ENCODE data around the gene SPIRE1.

The SPIRE1 gene

DNA sequence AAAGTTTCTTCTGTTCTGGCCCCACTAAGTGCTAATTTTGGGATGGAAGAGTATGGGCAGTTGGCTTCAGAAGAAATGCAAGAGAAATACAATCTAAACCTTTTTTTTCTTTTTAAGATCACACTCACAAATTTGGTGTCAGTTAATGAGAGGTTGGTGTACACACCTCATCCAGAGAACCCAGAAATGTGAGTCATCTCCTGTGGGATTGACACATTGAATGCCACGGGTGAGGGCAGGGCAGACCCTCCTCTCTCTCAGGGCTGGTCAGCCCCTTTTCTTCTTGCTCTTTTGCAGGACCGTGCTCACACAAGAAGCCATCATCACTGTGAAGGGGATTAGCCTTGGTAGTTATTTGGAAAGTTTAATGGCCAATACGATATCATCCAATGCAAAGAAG lies 231.0 kb downstream of the SPIRE1 start:
- DNase-seq (ENCODE audit: low read depth, low spot score) = no peak
- in situ Hi-C loops (cut with HindIII; ENCODE audit: low sequenced_read_pairs) = no loop called here
- no peak overlapping the region for H3K4me3 ChIP-seq (ENCODE audit: low read depth, low read length)
- TF ChIP-seq, protein P1, sequence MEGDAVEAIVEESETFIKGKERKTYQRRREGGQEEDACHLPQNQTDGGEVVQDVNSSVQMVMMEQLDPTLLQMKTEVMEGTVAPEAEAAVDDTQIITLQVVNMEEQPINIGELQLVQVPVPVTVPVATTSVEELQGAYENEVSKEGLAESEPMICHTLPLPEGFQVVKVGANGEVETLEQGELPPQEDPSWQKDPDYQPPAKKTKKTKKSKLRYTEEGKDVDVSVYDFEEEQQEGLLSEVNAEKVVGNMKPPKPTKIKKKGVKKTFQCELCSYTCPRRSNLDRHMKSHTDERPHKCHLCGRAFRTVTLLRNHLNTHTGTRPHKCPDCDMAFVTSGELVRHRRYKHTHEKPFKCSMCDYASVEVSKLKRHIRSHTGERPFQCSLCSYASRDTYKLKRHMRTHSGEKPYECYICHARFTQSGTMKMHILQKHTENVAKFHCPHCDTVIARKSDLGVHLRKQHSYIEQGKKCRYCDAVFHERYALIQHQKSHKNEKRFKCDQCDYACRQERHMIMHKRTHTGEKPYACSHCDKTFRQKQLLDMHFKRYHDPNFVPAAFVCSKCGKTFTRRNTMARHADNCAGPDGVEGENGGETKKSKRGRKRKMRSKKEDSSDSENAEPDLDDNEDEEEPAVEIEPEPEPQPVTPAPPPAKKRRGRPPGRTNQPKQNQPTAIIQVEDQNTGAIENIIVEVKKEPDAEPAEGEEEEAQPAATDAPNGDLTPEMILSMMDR (IDR thresholded peaks at IDR 0.05; ENCODE audit: low read depth, low read length) = no peak

DNA sequence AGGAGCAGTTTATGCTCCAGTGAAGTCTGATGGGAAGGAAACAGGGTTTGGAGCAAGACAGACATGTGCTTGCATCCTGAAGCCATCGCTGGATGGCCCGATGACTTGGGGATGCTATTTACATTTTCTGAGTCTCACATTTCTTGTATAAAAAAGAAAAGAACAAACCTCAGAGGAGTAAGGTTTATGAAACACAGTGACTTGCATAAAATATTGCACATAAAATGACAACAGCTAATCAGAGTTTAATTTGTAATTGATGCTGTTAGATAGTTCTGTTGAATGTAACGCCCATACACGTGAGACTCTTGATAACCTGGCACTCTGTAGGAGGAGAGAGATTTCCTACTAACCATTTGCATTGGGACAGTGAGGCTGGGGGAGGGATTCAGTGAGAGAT lies 233.7 kb downstream of the SPIRE1 start:
- TF ChIP-seq, protein P1 (IDR thresholded peaks at IDR 0.05; ENCODE audit: low read depth, low read length) = no peak
- DNase-seq (ENCODE audit: low read depth, low spot score) = no peak
- no peak overlapping the region for H3K4me3 ChIP-seq (ENCODE audit: low read depth, low read length)
- in situ Hi-C loops (cut with HindIII; ENCODE audit: low sequenced_read_pairs) = no loop called here

DNA sequence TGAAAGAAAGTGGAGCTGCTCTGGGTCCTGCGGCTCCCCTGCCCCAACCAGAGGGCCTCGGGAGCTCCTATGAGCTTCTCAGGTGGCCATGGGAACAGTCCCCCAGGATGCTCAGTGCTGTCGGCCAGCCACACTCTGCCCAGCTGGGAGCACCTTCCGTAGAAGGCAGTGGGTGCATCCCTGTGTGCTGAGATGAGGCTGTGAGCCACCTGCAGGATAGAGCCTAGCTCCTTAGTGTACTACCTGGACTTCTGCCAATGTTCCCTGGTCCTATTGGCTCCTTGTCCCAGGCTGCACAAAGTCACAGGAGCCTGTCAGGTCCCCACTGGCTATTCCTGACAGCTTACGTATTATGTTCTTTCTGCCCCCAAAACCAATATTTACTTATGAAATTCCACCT lies 234.1 kb downstream of the SPIRE1 start:
- TF ChIP-seq, protein P1 (IDR thresholded peaks at IDR 0.05; ENCODE audit: low read depth, low read length) = no peak
- DNase-seq (ENCODE audit: low read depth, low spot score) = no peak
- no peak overlapping the region for H3K4me3 ChIP-seq (ENCODE audit: low read depth, low read length)
- in situ Hi-C loops (cut with HindIII; ENCODE audit: low sequenced_read_pairs) = no loop called here

DNA sequence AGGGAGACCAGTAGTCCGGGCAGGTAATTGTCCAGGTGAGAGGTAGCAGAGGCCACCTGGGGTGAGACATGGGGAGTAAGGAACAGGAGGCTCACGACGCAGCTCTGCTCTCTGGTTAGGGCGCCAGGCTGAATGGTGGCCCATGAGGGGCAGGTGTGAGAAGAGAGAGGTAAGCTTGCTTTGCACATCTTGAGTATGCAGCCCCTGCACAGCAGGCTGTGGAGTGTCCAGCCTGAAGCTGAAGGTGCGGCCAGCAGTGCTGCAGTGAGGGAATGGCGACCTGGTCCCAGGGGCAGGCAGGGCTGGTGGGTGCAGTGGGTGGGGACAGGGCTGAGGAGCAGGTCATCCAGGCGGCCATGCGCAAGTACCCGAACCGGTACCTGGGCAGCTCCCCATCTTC lies 234.5 kb downstream of the SPIRE1 start:
- in situ Hi-C loops (cut with HindIII; ENCODE audit: low sequenced_read_pairs) = no loop called here
- no peak overlapping the region for H3K4me3 ChIP-seq (ENCODE audit: low read depth, low read length)
- TF ChIP-seq, protein P1 (IDR thresholded peaks at IDR 0.05; ENCODE audit: low read depth, low read length) = no peak
- DNase-seq (ENCODE audit: low read depth, low spot score) = no peak

DNA sequence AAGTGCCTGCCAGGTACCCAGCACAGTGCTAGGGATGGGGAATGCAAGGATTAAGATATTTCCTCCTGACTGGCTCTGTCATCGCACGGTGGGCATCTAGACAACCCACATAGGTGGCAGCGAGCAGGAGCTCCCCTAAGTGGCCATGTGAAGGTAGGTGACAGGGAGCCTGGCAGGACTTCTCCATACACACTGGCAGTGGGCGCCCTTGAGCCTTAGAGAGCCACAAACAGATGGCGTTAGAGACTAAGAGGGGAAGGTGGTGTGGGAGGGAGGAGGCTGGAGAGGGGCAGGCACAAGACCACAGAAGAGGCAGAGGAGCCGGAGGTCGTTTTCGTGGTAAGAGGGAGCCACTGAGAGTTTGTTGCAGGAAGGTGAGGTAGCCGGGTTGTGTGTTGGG lies 235.0 kb downstream of the SPIRE1 start:
- TF ChIP-seq, protein P1 (IDR thresholded peaks at IDR 0.05; ENCODE audit: low read depth, low read length) = peak; percentile 4
- no peak for DNase-seq (ENCODE audit: low read depth, low spot score)
- H3K4me3 ChIP-seq (ENCODE audit: low read depth, low read length) = no peak overlapping the region
- in situ Hi-C loops (cut with HindIII; ENCODE audit: low sequenced_read_pairs) = no loop called here

DNA sequence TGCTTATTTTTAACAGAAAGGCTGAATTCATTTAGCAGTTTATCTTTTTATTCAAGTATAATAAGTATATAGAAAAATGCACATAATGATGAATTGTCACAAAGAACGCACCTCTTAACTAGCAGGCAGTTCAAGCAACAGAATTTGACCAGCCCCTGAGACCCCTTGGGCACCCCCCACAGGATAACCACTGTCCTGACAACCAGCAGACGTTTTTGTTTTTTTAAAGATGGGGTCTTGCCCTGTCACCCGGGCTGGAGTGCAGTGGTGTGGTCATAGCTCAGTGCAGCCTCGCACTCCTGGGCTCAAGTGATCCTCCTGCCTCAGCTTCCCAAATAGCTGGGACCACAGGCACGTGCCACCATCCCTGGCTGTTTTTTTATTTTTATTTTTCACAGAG lies 236.2 kb downstream of the SPIRE1 start:
- no peak overlapping the region for H3K4me3 ChIP-seq (ENCODE audit: low read depth, low read length)
- DNase-seq (ENCODE audit: low read depth, low spot score) = no peak
- in situ Hi-C loops (cut with HindIII; ENCODE audit: low sequenced_read_pairs) = no loop called here
- TF ChIP-seq, protein P1 (IDR thresholded peaks at IDR 0.05; ENCODE audit: low read depth, low read length) = no peak

Data from astrocyte of the spinal cord (primary cell).